Natural killer cell (primary cell): Measurements from ENCODE around the gene BCR. TPM values are rescaled to one million over a fixed set of nuclear protein-coding genes. Genes with fewer than 3 reads are reported as not detected.

Source experiments
- ATAC-seq, 3 donors: fragments of 150-1000 bp in 2 of 3; fragments of 200-7000 bp in 1 of 3; cut with Tn5 transposase; 1 replicate in 1 of 3; 2 replicates in 2 of 3; pipeline ENCODE4 v1.10.0; 2021; ENCODE audit warnings: mild to moderate bottlenecking in 2 of 3, moderate library complexity in 2 of 3
- DNase-seq, 2 donors: peaks; one replicate each; pipeline versions ENCODE4 v3.0.0 to v3.0.0-alpha.2; 2013 to 2021; ENCODE audit warnings: mixed read lengths in 1 of 2
- H3K27ac ChIP-seq: one replicate; pipeline ENCODE4 v1.5.1; 2013; ENCODE audit warnings: mild to moderate bottlenecking, low read length
- H3K27me3 ChIP-seq: one replicate; pipeline ENCODE4 v1.6.1; 2013; ENCODE audit warnings: low read length; ENCODE audit not compliant: control insufficient read depth, insufficient read depth
- H3K36me3 ChIP-seq: one replicate; pipeline ENCODE4 v1.6.1; 2013; ENCODE audit warnings: low read length; ENCODE audit not compliant: control insufficient read depth, insufficient read depth
- H3K4me1 ChIP-seq: one replicate; pipeline ENCODE4 v1.6.1; 2013; ENCODE audit warnings: low read length; ENCODE audit not compliant: control insufficient read depth, insufficient read depth
- H3K4me3 ChIP-seq: one replicate; pipeline ENCODE4 v1.5.1; 2013; ENCODE audit warnings: low read length
- H3K9me3 ChIP-seq: one replicate; pipeline ENCODE4 v1.6.1; 2013; ENCODE audit warnings: low read length; ENCODE audit not compliant: control insufficient read depth, insufficient read depth
- H3K27ac Mint-ChIP-seq, 2 donors: one replicate each; pipeline ENCODE4 v1.8.0; 2022; ENCODE audit warnings: mild to moderate bottlenecking in 2 of 2, mixed read lengths in 2 of 2, moderate library complexity in 1 of 2
- H3K27me3 Mint-ChIP-seq, 2 donors: one replicate each; pipeline ENCODE4 v1.8.0; 2022; ENCODE audit warnings: low read depth in 2 of 2, mixed read lengths in 2 of 2
- H3K36me3 Mint-ChIP-seq: one replicate; pipeline ENCODE4 v1.8.0; 2022; ENCODE audit warnings: mixed read lengths
- H3K4me1 Mint-ChIP-seq, 2 donors: one replicate each; pipeline ENCODE4 v1.8.0; 2022; ENCODE audit warnings: mixed read lengths in 2 of 2
- H3K4me3 Mint-ChIP-seq: one replicate; pipeline ENCODE4 v1.8.0; 2022; ENCODE audit warnings: mild to moderate bottlenecking, moderate library complexity, mixed read lengths
- H3K9me3 Mint-ChIP-seq, 2 donors: one replicate each; pipeline ENCODE4 v1.8.0; 2022; ENCODE audit warnings: mixed read lengths in 2 of 2
- CTCF ChIP-seq: fragments of 200-600 bp; IDR thresholded peaks from one replicate; pipeline ENCODE4 v1.8.0; 2022; ENCODE audit warnings: antibody characterized with exemption
- WGBS: methylation state at CpG from one replicate; pipeline ENCODE4 v1.1.7; 2013; ENCODE audit warnings: missing lambda C conversion rate; ENCODE audit not compliant: insufficient coverage; 5-methylcytosine and 5-hydroxymethylcytosine counted together
- intact Hi-C: fragments of 100-400 bp; cut with micrococcal nuclease; formaldehyde crosslinking; loops from one replicate; pipeline ENCODE4 v1.14.2; 2022
- total RNA-seq, 4 donors: library from RNA; stranded (reverse); fragments of 120-200 nt in 1 of 4; gene quantifications; one replicate each; pipeline versions ENCODE4 v1.2.3 to v1.2.4, GENCODE V29; 2013 to 2022

Gene BCR
- total RNA-seq, 3 donors from 2014 or later (not counting 1 experiment from before 2014, with no cell fraction given) = 166 to 186 (median 167) TPM

- DNase-seq (no peak), ATAC-seq (no peak)
- Histone ChIP-seq H3K27ac (no peak overlapping the region), H3K9me3 (no peaks in the 10 kb centered on the region), H3K4me3 (no peak overlapping the region), H3K4me1 (peaks cover 69% of the 10 kb centered on the region), H3K36me3 (no peaks in the 10 kb centered on the region), H3K27me3 (no peaks in the 10 kb centered on the region)
- no peaks in the 10 kb centered on the region for H3K27me3 Mint-ChIP-seq
- peak overlapping the region; percentile 55 to 84 for H3K27ac Mint-ChIP-seq
- H3K4me1 Mint-ChIP-seq = peaks cover 67 to 68% of the 10 kb centered on the region in 2 donors
- intact Hi-C loops = no loop called here
- H3K4me3 Mint-ChIP-seq = peak overlapping the region; percentile 42
- TF ChIP-seq CTCF = no peak
- H3K9me3 Mint-ChIP-seq = no peaks in the 10 kb centered on the region
- WGBS = 48% methylated on average over 2 of the region's 2 CpGs
- no peaks in the 10 kb centered on the region for H3K36me3 Mint-ChIP-seq
These were observed 68.3 kb downstream of the BCR start for GRCh38 chr22:23248583-23248982.

GRCh38 chr22:23250056-23250784 is 69.9 kb downstream of the BCR start:
- WGBS = 52% methylated on average over 16 of the region's 16 CpGs
- Histone ChIP-seq H3K36me3 (peaks cover 13% of the 10 kb centered on the region), H3K27me3 (no peaks in the 10 kb centered on the region), H3K9me3 (no peaks in the 10 kb centered on the region), H3K27ac (peak overlapping the region; percentile 31), H3K4me1 (peaks cover 53% of the 10 kb centered on the region), H3K4me3 (no peak overlapping the region)
- no peak for TF ChIP-seq CTCF
- H3K4me1 Mint-ChIP-seq = peaks cover 55 to 57% of the 10 kb centered on the region in 2 donors
- intact Hi-C loops = loop anchor here (1.0 kb wide), 1 partner anchor 13 kb away; no protein-coding TSS in a partner anchor
- peak overlapping the region; percentile 84 for H3K27ac Mint-ChIP-seq
- H3K27me3 Mint-ChIP-seq = no peaks in the 10 kb centered on the region
- ATAC-seq (peak in 2 of 3 donors; percentile 45 to 50), DNase-seq (peak in 1 of 2 donors; percentile 30)
- peak overlapping the region; percentile 75 for H3K4me3 Mint-ChIP-seq
- no peaks in the 10 kb centered on the region for H3K9me3 Mint-ChIP-seq
- no peaks in the 10 kb centered on the region for H3K36me3 Mint-ChIP-seq

GRCh38 chr22:23250785-23251363 is 70.6 kb downstream of the BCR start:
- Mint-ChIP-seq H3K36me3 (no peaks in the 10 kb centered on the region), H3K4me3 (peak overlapping the region; percentile 75), H3K4me1 (peaks cover 48 to 54% of the 10 kb centered on the region in 2 donors), H3K9me3 (no peaks in the 10 kb centered on the region), H3K27me3 (no peaks in the 10 kb centered on the region), H3K27ac (peak overlapping the region; percentile 84)
- no peaks in the 10 kb centered on the region for H3K9me3 ChIP-seq
- DNase-seq (no peak), ATAC-seq (no peak)
- H3K27ac ChIP-seq = no peak overlapping the region
- H3K4me1 ChIP-seq = peaks cover 47% of the 10 kb centered on the region
- H3K4me3 ChIP-seq = no peak overlapping the region
- WGBS = 92% methylated on average over 14 of the region's 14 CpGs
- no peak for TF ChIP-seq CTCF
- peaks cover 20% of the 10 kb centered on the region for H3K36me3 ChIP-seq
- no peaks in the 10 kb centered on the region for H3K27me3 ChIP-seq
- intact Hi-C loops = loop anchor here (1.0 kb wide), 1 partner anchor 12 kb away; no protein-coding TSS in a partner anchor
